Measurements from ENCODE around the gene NPBWR2.

GRCh38 chr20:64142590-64142989 lies 35.2 kb upstream of the NPBWR2 start:
- TF ChIP-seq POLR2A (IDR thresholded peaks at IDR 0.05) = no peak
- no peak for TF ChIP-seq CTCF (IDR thresholded peaks at IDR 0.05)
